GM12873 (cell line): Measurements from ENCODE around the gene HMGB2.

Experiments used
- TF ChIP-seq, protein P1 (sequence below): IDR thresholded peaks from 2 replicates; pipeline ENCODE4 v1.5.1; 2012; ENCODE audit warnings: low read depth, mild to moderate bottlenecking, moderate library complexity, low read length, control low read depth; ENCODE audit not compliant: insufficient read depth; ENCODE audit errors: missing control alignments

Gene HMGB2

GRCh38 chr4:173301518-173302201, 32.5 kb downstream of the HMGB2 start:
- TF ChIP-seq, protein P1, sequence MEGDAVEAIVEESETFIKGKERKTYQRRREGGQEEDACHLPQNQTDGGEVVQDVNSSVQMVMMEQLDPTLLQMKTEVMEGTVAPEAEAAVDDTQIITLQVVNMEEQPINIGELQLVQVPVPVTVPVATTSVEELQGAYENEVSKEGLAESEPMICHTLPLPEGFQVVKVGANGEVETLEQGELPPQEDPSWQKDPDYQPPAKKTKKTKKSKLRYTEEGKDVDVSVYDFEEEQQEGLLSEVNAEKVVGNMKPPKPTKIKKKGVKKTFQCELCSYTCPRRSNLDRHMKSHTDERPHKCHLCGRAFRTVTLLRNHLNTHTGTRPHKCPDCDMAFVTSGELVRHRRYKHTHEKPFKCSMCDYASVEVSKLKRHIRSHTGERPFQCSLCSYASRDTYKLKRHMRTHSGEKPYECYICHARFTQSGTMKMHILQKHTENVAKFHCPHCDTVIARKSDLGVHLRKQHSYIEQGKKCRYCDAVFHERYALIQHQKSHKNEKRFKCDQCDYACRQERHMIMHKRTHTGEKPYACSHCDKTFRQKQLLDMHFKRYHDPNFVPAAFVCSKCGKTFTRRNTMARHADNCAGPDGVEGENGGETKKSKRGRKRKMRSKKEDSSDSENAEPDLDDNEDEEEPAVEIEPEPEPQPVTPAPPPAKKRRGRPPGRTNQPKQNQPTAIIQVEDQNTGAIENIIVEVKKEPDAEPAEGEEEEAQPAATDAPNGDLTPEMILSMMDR, result peak; percentile 63

DNA sequence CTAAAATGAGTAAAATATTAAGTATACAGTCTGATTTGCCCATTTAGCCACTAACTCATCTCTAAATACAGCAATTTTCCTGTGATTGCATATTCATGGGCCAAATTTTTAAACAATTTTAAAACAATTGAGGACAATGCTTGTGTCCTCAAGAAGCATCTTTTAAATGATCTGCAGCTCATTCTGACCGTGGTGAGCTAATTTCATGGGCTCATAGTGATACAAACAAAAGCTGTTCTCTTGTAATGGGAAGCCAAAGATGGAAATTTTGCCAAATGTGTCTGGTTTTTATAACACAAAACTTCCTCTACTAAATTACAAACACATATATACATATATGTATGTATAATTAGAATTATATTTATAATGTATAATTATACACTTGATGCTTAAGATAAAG, 39.7 kb downstream of the HMGB2 start:
- TF ChIP-seq, protein P1, result no peak

- TF ChIP-seq, protein P1, result no peak
Measured at GRCh38 chr4:173293663-173294062, 40.5 kb downstream of the HMGB2 start.

DNA sequence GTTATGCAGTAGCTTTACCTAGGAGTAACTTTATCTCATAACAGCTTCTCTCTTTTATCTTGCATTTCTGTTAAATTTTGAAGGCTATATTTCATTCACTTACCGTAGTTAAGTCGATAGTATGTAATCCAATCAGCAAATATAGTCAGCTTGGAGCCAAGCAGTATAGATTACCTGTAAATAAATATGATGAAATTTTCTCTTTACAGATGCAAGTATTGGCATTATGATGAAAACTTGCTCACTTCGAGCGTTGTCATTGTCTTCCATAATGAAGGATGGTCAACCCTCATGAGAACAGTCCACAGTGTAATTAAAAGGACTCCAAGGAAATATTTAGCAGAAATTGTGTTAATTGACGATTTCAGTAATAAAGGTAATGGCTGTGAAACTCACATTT, 42.3 kb downstream of the HMGB2 start:
- TF ChIP-seq, protein P1, result no peak

- TF ChIP-seq, protein P1, result no peak
Measured at GRCh38 chr4:173289353-173289727, 44.8 kb downstream of the HMGB2 start.

DNA sequence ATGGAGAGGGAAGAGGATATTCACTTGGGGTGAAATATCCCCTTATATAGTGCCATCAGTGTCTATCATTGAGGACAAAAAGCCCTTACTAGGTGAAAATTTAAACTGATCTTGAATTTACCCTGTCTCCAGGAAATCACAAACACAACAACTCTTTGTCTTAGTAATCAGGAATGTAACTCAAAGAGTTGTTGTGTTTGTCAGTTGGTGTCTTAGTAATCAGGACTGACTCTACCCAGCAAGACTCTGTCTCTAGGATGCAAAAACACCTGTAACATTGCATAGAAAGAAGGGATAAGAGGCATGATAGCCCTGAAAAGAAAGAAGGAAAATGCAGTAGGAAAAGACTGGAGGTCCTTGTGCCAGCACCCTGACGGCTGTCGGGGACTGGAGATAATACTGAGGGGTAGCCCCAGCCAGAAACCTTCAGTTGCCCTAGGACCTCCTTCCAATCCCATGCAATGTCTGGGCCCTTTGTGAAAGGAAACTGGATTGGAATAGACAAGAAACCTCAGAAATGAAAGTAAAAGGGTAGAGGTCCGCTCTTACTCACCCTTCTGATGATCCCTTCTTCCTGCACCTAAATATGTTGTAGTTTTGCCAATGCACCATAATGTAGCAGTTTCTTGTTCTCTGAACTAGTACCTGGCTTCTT, 45.3 kb downstream of the HMGB2 start:
- TF ChIP-seq, protein P1, result no peak

- TF ChIP-seq, protein P1, result peak; percentile 60
Measured at GRCh38 chr4:173288296-173288695, 45.9 kb downstream of the HMGB2 start.
